Measurements from ENCODE around the gene HHLA2. TPM values are rescaled to one million over a fixed set of nuclear protein-coding genes. Genes with fewer than 3 reads are reported as not detected.
"Not testable (repeated sequence)": the region's sequence is repeated elsewhere in the genome, so short reads cannot be mapped to it uniquely, and the experiment has no call there.

HHLA2 gene, protein sequence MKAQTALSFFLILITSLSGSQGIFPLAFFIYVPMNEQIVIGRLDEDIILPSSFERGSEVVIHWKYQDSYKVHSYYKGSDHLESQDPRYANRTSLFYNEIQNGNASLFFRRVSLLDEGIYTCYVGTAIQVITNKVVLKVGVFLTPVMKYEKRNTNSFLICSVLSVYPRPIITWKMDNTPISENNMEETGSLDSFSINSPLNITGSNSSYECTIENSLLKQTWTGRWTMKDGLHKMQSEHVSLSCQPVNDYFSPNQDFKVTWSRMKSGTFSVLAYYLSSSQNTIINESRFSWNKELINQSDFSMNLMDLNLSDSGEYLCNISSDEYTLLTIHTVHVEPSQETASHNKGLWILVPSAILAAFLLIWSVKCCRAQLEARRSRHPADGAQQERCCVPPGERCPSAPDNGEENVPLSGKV
- total RNA-seq (2014; rRNA removed; shearing (Covaris generic)) = not detected in 2 replicates
- 0.15 TPM in 1 of 2 replicates, not detected in the other for polyA plus RNA-seq (2015; cell fraction: cytosol; rRNA removed)
- not detected in 2 replicates for polyA plus RNA-seq (2015; cell fraction: nucleus; rRNA removed)

DNA sequence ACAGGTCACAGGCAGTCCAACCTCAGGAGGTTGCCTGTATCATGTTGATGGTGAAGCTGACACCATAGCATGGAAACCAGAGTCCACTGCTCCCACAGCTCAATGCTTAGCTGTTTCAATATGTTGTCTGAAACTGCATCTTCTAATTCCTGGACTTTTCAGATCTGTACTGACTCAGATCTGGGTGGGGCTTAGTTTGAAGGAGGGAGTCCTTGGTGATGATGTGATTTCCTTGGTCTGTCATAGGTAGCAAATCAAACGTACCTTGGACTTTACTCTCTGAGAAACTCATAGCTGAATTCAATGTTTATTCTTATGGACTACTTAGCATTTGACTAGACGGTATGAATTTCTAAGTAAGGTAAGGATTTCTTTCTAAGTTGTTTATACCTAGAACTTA lies at the start of gene HHLA2:
HHLA2 (plus strand) TSS at position 310 of the 400 bp plus-strand sequence. CDS start 55,266 bp downstream, outside the sequence.
- DNase-seq (ENCODE audit: low read depth) = peak; percentile 50

DNA sequence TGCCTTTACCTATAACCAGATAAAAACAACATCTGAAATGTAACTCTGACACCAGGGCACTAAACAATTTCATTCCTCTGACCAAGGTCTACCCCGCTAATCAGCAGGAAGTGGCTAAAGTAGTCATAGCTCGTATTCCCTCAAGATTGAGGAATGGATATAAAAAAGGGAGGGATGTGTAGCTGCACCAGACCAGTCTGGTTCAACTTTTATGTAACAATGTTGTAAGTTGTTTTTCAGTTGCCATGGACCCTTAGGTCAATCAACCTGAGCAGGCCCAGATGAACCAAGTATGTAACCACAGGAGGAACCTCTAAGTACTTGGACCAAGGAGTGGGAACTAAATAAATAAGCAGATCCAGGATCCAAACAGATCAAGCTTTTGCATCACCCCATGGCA lies 45.7 kb upstream of the HHLA2 start:
- DNase-seq (ENCODE audit: low read depth) = peak; percentile 74

DNA sequence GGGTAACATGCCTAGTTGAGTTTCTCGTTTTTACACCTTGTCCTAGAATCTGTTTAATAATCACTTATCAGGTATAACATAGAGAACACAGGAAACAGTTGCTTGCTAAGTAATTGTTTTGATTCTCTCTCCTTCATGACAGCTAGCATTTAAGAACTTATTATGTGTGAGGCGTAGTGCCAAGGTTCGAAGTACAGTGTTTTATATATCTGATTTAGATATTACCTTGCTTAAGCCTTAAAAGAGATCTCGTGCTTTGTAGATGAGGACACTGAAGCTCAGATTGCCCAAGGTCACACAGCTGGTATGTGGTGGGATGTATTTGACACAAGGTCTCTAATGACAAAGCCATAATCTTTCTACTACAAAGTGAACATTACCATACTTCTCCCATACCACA lies 45.1 kb upstream of the HHLA2 start:
- no peak for DNase-seq (ENCODE audit: low read depth)

DNA sequence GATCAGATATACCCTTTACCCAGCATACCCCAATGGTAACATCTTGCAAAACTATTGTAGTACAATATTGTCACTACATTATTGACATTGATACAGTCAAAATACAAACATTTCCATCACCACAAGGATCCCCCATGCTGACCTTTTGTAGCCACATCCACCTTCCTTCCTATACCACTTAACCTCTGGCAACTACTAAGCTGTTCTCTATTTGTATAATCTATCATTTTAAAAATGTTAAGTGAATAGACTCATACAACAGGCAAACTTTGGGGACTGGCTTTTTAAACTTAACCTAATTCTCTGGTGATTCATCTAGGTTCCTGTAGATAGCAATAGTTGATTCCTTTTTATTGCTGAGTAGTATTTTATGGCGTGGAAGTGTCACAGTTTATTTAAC lies 44.5 kb upstream of the HHLA2 start:
- no peak for DNase-seq (ENCODE audit: low read depth)

DNA sequence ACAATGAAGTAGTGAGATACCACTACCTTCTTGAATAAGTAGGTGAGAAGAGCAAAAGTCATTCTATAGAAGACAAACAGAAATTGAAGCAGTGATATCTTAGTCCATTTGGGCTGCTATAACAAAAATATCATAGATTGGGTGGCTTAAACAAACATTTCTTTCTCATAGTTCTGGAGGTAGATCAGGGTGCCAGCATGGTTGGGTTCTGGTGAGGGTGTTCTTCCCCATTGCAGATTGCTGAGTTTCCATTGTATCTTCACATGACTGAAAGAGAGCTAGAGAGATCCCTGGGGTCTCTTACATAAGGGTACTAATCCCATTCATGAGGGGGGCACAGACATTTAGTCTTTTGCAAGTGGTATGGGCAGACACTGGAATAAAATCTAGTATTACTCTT lies 41.2 kb upstream of the HHLA2 start:
- DNase-seq (ENCODE audit: low read depth) = no peak

DNA sequence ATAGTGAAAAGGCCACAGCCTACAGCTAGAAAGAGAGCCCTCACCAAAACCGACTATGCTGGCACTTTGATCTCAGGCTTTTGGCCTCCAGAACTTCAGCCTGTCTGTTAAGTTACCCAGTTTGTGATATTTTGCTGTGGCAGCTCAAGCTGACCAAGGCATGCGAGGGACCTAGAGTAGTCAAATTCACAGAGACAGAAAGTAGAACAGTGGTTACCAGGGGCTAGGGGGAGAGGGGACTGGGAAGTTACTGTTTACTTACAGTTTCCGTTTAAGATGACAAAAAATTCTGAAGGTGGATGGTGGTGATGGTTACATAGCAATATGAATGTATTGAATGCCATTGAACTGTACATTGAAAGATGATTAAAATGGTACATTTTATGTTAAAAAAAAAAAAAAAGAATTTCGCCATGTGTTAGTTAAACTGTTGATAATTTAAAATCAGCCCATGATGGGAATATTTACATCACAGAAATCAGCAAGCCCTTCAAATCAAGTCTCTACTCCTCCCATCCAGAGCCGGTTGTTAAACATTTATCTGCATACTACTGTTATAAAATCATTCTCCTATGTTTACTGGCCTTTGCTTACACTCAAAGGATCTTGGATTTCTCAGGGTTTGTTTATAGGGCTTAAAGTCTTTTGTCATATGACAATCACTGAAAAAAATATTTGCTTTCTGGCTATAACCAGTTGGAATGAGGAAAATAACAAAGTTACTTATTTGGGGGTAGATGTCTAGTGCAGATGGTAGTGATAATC lies 31.6 kb upstream of the HHLA2 start:
- not testable (repeated sequence) for DNase-seq (ENCODE audit: low read depth)

DNA sequence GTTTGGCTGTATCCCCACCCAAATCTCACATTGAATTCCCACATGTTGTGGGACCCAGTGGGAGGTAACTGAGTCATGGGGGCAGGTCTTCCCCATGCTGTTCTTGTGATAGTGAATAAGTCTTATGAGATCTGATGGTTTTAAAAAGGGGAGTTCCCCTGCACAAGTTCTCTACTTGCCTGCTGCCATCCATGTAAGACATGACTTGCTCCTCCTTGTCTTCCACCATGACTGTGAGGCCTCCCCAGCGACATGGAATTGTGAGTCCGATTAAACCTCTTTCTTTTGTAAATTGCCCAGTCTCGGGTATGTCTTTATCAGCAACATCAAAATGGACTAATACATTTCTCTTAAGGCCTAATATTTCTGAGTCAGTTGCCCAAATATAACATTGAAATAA lies 28.1 kb upstream of the HHLA2 start:
- peak; percentile 26 for DNase-seq (ENCODE audit: low read depth)

DNA sequence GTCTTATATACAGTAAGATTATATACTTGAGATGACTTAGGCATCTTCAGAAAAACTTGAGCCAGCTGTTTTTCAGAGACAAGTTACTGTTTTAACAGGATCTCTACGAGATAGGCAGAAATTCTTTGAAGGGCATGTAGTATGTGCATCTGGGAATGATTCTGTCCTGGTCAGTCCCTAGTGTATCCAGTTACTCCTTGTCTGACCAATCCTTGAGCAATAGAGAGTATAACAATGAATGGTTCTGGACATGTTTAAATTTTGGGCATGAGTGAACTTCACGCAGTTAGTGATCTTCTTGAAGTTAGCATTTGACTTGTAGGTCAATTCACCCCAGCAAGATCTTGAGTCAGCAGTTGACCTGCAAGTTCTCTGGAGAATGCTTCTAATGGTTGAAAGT lies 24.7 kb upstream of the HHLA2 start:
- no peak for DNase-seq (ENCODE audit: low read depth)

DNA sequence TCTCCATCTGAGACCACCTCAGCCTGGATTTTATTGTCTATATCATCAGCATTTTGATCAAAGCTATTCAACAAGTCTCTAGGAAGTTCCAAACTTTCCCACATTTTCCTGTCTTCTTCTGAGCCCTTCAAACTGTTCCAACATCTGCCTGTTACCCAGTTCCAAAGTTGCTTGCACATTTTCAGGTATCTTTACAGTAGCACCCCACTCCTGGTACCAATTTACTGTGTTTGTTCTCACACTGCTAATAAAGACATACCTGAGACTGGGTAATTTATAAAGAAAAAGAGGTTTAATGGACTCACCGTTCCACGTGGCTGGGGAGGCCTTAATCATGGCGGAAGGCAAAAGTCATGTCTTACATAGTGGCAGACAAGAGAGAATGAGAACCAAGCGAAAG lies 17.3 kb upstream of the HHLA2 start:
- not testable (repeated sequence) for DNase-seq (ENCODE audit: low read depth)

DNA sequence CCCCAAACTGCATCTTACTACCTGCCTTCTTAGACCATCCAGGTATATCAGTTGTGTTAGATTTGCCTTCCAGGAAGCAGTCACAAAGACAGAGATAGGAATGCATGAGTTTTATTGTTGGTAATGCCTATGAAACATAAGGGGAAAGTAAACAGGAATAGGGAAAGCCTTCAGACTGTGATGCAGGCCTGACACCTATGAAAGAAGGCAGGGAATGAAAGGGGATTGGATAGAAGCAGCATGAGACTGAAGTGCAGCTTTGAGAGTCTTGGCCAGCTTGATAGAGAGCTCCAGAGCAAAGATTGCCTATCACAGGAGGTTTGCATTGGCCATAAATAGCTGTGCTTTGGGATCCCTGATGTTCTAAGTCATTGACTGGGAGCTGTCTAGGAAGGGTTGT lies 15.9 kb upstream of the HHLA2 start:
- DNase-seq (ENCODE audit: low read depth) = no peak

DNA sequence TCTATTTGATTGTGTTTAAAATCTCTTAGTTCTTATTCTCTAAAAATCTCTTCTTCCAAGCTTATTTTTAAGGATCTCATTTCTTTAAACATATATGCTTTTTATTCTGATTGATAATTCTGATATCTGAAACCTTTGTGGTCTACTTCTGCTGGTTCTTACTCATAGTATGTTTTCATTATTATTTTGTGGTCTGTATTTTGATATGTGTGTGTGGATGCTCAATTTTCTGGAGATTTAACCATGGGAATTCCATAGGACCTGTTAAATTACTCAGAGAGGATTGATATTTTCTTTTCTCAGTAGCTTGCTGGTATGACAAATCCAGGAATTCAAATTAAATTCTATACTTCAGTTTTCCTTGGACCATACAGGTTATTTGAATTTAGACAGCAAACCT lies 14.7 kb upstream of the HHLA2 start:
- DNase-seq (ENCODE audit: low read depth) = no peak

DNA sequence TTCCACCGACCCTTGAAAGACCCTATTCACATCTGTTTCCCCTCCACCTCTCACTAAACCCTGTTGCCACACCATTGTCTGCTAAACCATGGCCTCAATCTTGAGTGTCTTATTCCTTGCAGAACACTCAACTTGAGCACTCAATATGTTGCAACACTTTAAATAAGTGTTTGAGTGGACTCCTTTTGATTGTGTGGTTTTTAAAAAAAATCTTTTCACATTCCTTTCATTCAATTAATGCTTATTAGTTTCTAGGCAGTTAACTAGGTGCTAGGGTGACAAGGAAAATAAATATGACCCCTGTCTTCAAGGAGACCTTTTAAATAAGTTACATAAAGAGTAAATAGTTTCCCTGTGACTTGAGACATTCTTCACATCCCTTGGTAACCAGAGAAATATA lies 13.3 kb upstream of the HHLA2 start:
- no peak for DNase-seq (ENCODE audit: low read depth)

DNA sequence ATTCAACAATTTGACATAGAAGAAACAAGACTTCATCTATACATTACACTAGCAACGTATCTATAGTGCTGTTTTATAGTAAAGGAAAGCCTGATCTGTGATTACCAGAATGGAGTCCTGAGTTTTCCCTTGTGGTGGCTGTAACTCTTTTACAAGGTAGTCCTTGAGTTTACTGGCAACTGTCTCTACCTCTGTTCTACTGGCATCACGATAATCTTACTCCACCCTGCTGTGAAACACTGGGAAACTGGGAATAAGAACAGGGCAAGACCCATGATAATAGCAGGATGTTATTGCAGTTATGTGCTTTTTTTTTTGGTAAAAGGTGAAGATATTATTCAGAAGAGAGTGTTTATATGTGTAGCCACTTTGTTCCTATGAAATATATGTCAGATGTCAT lies 12.4 kb upstream of the HHLA2 start:
- DNase-seq (ENCODE audit: low read depth) = no peak

DNA sequence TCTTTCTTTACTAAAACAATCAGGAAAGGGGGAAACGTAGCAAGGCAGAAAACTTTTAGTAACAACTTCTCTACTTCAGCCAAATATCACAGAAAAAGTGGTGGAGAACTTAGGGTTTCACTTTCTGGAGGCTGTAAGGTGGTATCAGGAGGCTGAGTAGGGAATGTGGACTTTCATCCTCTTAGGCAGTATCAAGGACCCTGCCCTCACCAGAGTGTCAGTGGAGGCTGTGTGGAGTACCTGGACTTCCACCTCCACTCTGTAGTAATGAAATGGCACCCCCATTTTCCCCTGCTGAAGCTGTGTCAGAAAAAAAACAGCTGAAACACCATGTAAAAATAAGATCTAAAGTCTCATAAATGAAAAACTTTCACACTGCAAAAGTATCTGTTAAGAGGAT lies 11.2 kb upstream of the HHLA2 start:
- no peak for DNase-seq (ENCODE audit: low read depth)

DNA sequence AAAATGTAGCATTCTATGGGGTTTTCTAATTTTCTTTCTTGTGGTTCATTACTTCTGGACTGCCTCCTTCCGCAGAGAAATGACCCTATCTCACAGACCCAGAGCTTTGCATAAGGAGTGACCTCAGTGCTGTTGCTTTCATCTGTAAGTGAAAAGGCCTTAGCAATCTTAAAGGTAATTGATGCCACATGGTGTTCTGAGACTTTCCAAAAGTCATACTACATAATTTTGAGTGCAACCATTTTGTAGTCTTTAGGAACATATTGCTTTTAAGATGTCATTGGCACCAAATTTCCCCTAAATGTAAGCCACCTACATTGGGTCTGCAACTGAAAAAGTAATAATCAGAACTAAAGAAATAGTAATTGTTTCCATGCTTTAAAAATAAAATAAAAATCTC lies 9.2 kb upstream of the HHLA2 start:
- DNase-seq (ENCODE audit: low read depth) = no peak

DNA sequence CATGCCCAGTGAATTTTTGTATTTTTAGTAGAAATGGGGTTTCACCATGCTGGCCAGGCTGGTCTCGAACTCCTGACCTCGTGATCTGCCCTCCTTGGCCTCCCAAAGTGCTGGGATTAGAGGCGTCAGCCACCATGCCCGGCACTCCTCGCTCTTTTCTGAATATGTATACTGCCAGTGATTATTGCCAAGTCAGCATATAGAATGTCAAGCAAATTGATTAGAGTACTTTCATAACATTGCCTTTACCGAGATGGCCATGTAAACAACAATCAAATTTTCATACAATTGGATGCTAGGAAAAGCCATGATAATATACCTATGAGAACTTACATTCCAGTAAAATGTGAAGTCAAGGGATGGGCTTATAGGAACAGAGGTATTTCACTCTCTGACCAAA lies 8.2 kb upstream of the HHLA2 start:
- not testable (repeated sequence) for DNase-seq (ENCODE audit: low read depth)

DNA sequence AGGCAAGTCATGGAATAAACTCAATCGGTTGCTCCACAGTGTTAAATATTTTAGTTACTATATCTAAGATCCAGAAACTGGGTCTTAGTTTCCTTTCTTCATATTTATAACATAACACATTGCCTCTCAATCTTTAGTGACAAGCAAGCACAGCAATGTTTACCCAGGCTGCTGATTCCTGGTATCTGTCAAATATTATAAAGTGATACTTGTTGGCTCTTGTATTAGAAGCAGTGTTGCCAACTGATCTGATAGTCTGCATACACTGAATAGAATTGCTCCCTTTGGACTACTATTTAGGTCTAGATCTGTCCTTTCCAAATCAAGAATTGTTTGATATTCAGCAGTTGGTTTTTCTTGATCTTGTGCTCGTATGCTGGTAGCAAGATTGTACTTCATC lies 7.2 kb upstream of the HHLA2 start:
- DNase-seq (ENCODE audit: low read depth) = no peak

DNA sequence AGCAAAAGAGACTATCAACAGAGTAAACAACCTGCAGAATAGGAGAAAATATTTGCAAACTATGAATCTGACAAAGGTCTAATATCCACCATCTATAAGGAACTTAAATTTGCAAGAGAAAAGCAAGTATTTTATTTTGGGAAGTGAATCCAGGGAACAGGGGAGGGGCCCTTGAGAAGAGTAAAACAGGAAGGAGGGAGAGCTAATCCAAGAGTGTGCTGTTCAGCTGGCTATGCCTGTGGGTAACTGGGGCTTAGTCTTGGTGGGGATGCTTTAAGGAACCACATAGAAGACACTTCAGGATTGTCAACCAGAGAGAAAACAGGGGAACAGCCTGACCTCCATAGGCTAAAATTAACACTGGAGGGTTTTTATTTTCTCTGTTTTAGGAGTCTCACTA lies 3.9 kb upstream of the HHLA2 start:
- no peak for DNase-seq (ENCODE audit: low read depth)

DNA sequence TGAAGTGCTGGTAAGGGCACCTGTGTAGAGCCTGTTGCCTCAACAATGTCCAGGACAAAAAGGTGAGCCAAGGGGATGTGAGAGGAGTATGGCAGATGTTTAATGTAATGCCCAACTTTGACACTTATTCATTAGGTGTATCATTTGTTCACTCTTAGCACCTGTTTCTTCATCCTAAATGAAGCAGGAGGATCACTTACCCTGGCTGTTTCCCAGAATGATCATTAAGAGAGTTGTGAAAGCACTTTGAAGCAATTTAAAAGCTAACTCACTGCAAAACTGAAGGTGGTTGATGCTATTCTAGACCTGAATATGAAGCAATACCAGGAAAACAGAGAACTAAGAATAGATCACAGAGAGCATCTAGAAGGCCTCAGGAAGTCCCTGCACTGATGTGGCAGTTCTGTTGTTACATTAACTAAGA lies 3.4 kb upstream of the HHLA2 start:
- no peak for DNase-seq (ENCODE audit: low read depth)

DNA sequence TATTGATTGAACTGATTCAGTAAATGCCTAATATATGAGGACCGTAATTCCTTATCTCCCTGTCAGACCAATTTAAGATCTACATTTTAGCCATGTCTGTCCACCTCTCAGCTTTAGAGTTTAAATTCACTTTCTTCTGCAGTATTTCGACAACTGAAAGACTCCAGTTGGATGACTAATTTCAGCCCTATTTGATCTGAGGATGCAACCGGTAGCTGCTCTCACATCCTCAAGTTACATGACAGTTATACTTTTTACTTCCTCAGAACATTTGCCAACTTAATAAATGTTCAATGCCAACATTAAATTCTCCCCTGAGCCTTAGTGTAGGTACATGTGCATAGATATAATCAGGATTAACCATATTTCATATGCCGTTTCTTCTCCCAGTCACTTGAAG lies 2.5 kb upstream of the HHLA2 start:
- DNase-seq (ENCODE audit: low read depth) = no peak

DNA sequence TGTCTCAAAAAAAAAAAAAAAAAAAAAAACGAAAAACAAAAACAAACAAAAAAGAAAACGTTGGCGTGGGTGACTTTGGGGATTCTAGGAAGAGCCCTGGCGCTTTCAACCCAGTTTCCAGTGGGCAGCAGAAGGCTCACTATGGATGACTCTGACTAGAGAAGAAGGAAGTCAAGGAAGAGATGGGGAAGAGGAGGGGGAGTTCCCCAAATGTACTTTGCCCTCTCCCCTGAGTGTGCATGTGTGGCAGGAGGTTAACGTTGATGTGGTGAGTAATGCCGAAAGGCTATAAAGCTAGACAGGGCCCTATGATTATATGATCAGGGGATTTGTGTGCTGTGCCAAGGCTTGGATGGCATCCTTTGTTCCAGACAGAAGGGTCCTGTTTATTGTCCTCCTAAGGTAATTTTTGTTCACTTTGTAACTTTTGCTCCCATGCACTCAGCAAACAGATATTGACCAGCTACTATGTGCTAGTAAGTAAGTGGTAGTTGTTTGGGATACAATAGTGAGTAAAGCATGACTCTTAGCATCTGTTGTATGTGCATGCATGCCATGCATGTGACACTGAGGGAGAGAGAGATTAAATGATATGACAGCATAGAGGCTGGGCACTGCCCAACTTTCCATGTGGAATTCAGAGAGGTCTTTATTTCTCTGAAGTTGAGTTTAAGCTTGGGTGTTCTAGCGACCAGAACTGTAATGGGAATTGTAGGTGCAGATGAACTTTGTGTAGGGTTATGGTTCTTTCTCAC lies 750 bp upstream of the HHLA2 start:
- DNase-seq (ENCODE audit: low read depth) = no peak

DNA sequence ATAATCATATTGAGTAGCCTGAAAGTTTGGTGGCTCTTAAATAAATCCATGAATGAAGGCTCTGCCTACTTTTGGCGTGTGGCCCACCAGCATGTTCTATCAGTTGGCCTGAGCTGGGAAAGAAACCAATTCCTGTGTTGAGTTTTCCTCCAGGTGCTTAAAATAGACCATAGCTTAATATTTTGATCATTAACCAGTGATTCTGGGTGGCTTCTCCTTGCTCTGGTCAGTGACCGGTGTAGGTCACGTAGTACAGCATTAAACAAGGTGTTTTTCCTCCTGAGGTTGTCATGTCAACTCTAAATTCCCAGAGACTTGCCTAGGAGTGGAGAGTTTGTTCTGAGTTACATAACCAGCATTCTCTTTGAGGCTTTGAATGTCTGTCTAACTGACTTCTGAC lies 1.3 kb downstream of the HHLA2 start:
- DNase-seq (ENCODE audit: low read depth) = no peak

Data from HT1080 (cell line).